Keratinocyte (primary cell): ENCODE results near the gene DVL2.

Experiments
- EZH2 ChIP-seq: IDR thresholded peaks from one replicate; pipeline ENCODE4 v1.6.1; 2012; ENCODE audit warnings: inconsistent platforms, mild to moderate bottlenecking, low read length, moderate library complexity
- TF ChIP-seq, protein P1 (sequence below), 3 experiments: IDR thresholded peaks in 1 of 3; conservative IDR thresholded peaks in 1 of 3; optimal IDR thresholded peaks in 1 of 3; 2 replicates in 2 of 3; 3 replicates in 1 of 3; pipeline versions ENCODE3 to v1.5.1; 2011; ENCODE audit warnings: low read length in 3 of 3, mild to moderate bottlenecking in 3 of 3, moderate library complexity in 2 of 3, control low read depth in 1 of 3, inconsistent platforms in 1 of 3; ENCODE audit not compliant: insufficient read depth in 2 of 3; ENCODE audit errors: extremely low read depth in 1 of 3

DNA sequence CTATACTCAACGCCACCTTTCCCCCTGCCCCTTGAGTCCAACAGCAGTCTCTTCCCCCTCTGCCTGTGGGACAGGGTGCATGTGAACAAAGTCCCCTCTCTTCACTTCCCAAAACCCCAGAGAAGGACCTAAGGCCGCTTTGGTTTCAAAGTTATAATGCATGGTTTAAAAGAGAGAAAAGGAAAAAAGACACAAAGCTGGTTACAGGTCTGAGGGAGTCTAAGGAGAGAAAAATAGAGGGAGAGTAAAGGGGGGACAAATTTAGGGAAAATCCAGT is 9.1 kb upstream of the DVL2 start:
- TF ChIP-seq, protein P1, sequence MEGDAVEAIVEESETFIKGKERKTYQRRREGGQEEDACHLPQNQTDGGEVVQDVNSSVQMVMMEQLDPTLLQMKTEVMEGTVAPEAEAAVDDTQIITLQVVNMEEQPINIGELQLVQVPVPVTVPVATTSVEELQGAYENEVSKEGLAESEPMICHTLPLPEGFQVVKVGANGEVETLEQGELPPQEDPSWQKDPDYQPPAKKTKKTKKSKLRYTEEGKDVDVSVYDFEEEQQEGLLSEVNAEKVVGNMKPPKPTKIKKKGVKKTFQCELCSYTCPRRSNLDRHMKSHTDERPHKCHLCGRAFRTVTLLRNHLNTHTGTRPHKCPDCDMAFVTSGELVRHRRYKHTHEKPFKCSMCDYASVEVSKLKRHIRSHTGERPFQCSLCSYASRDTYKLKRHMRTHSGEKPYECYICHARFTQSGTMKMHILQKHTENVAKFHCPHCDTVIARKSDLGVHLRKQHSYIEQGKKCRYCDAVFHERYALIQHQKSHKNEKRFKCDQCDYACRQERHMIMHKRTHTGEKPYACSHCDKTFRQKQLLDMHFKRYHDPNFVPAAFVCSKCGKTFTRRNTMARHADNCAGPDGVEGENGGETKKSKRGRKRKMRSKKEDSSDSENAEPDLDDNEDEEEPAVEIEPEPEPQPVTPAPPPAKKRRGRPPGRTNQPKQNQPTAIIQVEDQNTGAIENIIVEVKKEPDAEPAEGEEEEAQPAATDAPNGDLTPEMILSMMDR (optimal IDR thresholded peaks at IDR 0.05 in 1 of 3, IDR thresholded peaks at IDR 0.05 in 1 of 3, conservative IDR thresholded peaks at IDR 0.05 in 1 of 3; ENCODE audit: extremely low read depth in 1 of 3, insufficient read depth in 2 of 3, low read length in 3 of 3): no peak
- TF ChIP-seq EZH2: no peak
